ENCODE measurements around the gene NELL1.

The NELL1 gene

DNA sequence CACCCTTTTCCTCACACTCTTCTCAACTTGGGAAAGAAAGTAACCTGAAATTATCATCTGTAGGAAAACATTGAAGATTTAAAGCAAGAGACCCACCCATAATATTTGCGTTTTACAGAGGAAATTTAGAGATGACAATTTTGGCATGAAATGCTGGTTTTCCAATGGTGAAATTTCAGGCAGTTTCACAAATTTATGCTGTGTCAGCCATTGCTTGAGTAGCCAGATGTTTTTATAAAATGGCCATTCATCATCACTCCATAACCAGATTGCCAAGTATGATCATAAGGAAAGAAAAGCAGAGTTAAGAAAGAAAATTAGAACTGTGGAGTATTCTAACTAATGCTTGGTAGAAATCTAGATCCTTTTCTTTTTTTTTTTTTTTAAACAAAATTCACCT is 732.9 kb downstream of the NELL1 start:
- in situ Hi-C loops (cut with MboI; ENCODE audit: low sequenced_read_pairs) = no loop called here

DNA sequence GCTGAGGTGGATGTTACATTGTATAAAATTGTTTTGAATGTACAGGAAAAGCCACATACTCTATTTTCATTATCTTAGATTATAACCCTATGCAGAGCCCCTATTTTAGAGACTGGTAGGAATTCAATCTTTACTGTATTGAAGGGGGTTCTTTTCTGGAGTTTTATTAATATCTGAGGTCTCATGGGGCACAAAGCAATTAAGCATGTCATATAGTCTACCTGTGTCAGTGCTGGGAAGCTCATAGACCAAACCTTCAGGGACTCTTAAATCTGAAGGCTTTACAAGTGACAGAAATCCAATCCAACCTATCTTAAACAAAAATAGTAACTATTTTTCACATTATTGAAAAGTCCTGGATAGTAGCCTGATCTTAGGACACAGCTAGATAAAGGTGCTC is 733.7 kb downstream of the NELL1 start:
- in situ Hi-C loops (cut with MboI; ENCODE audit: low sequenced_read_pairs) = no loop called here

DNA sequence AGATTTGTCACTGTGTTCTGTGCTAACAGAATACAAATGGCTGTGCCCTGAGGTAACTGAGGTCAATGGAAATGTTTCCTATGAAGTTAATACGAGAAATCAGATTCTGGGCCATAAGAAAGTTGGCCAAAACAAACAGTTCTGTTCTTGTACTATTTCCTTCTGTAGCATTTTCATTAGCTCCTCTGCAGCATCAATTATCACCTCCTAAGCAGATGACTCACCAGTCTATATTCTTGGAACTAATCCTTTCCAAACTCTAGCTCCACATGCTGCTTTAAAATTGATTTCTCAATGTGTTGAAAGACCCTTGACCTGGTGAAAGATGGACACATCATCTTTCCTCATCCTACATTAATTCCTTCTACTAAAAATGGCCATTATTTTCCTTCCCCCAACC is 736.0 kb downstream of the NELL1 start:
- in situ Hi-C loops (cut with MboI; ENCODE audit: low sequenced_read_pairs) = no loop called here

- in situ Hi-C loops (cut with MboI; ENCODE audit: low sequenced_read_pairs) = no loop called here
Measured at GRCh38 chr11:21410513-21410912, 741.1 kb downstream of the NELL1 start.

DNA sequence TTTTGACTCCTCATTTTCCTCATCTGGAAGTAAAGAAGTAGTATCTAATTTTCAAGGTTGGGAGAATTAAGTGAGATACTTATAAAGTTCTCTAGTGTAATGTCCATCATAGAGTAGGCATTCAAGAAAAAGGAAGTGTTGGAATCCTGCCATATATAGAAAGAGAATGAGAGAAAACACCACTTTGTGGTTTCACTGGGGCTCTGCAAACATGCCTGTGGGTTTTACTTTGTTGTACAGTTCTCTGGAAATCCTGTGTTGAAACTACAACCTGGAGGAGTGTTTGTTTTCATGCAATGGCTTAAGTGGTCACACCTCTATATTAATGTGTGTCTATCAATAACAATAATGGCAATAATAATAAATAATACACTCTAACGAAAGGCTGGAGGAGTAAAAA is 741.7 kb downstream of the NELL1 start:
- in situ Hi-C loops (cut with MboI; ENCODE audit: low sequenced_read_pairs) = no loop called here

- in situ Hi-C loops (cut with MboI; ENCODE audit: low sequenced_read_pairs) = no loop called here
Measured at GRCh38 chr11:21411597-21411996, 742.2 kb downstream of the NELL1 start.

- in situ Hi-C loops (cut with MboI; ENCODE audit: low sequenced_read_pairs) = no loop called here
Measured at GRCh38 chr11:21412652-21413383, 743.4 kb downstream of the NELL1 start.

GRCh38 chr11:21414953-21415352 is 745.6 kb downstream of the NELL1 start:
- in situ Hi-C loops (cut with MboI; ENCODE audit: low sequenced_read_pairs) = no loop called here

GRCh38 chr11:21415606-21416005 is 746.2 kb downstream of the NELL1 start:
- in situ Hi-C loops (cut with MboI; ENCODE audit: low sequenced_read_pairs) = no loop called here

- in situ Hi-C loops (cut with MboI; ENCODE audit: low sequenced_read_pairs) = no loop called here
Measured at GRCh38 chr11:21421711-21422329, 752.4 kb downstream of the NELL1 start.

DNA sequence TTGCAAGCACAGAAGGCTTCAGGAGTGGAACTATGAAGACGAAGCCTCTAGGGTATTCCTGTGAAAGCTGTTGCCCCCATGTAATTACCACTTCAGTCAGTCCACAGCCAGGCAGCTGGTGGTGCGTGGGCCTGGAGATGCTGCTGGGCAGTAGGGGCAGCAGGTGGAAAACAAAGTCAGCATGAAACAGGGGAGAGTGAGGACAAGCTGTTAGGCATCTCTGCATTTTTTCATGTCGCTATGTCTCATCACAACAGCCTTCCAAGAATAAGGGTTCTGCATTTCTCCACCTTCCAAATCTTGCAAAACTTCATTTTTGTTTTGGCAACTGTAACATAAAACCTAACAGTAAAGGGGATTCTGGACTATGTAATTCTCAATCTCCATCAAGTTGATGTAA is 757.5 kb downstream of the NELL1 start:
- in situ Hi-C loops (cut with MboI; ENCODE audit: low sequenced_read_pairs) = no loop called here

DNA sequence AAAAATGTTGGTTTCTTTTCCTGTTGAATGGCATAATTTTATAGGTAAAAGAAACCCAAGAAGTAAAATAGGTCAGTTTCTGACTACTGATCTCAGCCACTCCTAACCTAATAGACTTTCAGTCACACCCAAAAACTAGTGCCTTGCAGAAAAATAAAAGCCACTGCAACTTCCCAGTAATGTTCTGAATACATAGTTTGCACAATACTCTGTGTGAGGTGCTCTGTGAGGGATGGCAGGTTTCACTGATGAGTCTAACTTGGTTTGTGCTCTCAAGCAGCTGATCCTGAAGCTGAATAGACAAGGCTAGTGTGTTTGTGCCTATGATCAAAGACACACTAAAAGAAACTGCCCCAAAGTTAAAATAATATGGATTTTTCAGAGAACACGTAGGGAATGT is 758.3 kb downstream of the NELL1 start:
- in situ Hi-C loops (cut with MboI; ENCODE audit: low sequenced_read_pairs) = no loop called here

DNA sequence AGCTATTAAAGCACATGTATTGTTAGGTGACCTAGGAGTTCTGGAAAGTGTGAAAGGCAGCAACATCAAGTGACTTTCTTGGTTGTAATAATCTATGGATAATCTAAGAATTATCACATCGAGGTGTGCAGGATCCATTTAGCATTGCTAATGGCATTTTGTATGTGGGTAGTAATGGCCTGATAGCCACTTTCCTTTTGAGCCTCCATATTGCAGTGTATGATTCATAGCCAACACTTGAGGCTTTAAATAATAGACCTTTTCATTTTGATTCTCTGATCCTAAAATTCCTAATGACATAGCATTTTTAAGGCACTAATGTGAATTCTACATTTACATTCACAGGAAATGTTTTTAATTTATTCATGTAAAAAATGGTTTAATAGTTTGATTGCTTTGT is 759.4 kb downstream of the NELL1 start:
- in situ Hi-C loops (cut with MboI; ENCODE audit: low sequenced_read_pairs) = no loop called here

DNA sequence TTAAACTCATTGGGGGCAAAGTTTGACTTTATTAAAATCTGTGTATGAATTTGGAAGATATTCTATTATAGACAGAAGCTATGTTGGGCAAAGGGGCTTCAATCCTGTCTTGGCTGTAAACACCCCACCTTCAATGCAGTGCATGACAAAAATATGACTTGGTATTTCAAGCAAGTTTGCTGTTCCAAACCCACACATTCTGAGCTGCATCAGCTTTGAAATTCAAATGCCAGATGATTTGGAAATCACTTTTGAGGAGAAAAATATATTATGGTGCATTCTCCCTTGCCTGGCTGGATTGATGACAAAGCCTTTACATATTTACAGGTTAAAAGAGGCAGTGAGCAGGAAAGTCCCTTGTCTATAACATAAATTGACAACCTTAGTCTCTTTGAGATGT is 760.0 kb downstream of the NELL1 start:
- in situ Hi-C loops (cut with MboI; ENCODE audit: low sequenced_read_pairs) = no loop called here

DNA sequence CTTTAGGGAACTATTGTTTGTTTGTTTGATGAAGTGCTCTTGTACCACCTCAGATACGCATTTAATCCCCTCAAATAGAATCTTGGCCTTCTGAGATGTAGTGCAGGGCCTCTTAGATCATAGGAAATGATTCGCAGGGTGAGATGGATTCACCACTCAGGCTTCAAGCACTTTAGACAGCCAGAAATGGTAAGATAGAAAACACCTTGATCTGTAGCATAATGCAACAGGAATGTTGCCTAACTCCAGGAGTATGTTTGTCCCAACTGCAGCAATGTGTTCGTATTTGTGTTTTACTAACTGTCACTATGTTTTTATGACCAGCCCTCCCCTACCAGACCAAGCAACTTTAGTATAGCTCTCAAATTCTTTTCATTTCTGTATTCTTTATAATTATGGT is 761.2 kb downstream of the NELL1 start:
- in situ Hi-C loops (cut with MboI; ENCODE audit: low sequenced_read_pairs) = no loop called here

GRCh38 chr11:21446939-21447590 is 777.7 kb downstream of the NELL1 start:
- in situ Hi-C loops (cut with MboI; ENCODE audit: low sequenced_read_pairs) = no loop called here

DNA sequence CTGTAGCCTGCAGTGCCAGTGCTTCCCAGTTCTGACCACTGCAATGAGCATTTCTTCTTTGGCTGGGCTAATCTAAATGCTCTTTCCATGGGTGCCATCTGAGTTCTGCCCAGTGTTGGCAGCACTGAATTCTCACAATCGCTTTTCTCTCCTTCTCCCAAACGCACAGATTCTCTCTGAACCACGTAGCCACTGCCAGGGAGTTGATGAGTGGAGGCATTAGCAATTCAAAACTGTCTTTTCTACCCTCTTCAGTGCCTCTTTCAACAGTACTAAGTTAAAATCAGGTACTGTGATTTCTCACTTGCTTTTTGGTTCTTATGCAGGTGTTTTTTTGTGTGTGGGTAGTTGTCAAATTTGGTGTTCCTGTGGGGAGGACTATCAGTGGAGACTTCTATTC is 778.5 kb downstream of the NELL1 start:
- in situ Hi-C loops (cut with MboI; ENCODE audit: low sequenced_read_pairs) = no loop called here

DNA sequence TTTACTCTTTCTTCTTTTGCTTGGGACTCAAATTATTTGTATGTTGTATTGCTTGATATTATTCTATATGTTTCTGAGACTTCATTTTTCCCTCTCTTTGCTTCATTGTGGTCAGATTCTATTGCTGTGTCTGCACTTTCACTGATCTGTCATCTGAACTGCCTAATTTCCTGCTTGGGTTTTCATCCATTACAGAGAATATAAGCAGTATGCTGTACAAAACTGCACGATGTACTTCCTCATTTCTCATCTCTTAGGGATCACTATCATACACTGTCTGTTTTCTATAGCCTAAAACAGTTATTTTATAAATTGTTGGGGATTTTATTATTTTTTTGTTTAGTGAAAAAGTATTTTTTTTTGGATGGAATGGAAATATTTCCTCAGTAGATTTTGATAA is 786.8 kb downstream of the NELL1 start:
- in situ Hi-C loops (cut with MboI; ENCODE audit: low sequenced_read_pairs) = no loop called here

- in situ Hi-C loops (cut with MboI; ENCODE audit: low sequenced_read_pairs) = no loop called here
Measured at GRCh38 chr11:21460082-21460481, 790.7 kb downstream of the NELL1 start.

- in situ Hi-C loops (cut with MboI; ENCODE audit: low sequenced_read_pairs) = no loop called here
Measured at GRCh38 chr11:21461701-21462100, 792.3 kb downstream of the NELL1 start.

DNA sequence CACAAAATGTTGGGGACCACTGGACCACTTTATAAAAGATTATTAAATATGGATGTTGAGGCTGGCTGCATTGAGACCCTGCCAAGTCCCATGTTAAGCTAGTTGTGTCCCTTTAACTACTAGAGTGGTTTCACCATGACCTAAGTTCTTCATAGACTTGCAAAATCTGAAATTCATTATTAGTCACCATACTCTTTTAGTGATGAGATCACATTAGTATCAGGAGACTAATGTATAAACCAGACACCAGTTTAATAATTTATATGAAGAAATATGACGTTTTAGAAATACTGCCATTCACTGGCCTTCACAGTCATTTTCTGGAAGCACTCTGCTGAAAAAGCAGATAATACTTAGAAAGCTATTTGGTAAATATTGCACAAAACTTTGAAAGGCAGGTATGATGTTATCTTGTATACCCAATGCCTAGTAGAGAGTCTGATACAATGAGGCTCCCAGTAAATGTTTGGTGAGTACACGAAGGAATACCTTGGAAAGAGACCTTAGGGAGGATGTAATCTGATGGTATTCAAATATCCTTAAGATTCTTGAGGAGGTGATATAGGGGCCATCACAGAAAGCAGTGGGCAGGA is 795.3 kb downstream of the NELL1 start:
- in situ Hi-C loops (cut with MboI; ENCODE audit: low sequenced_read_pairs) = no loop called here

- in situ Hi-C loops (cut with MboI; ENCODE audit: low sequenced_read_pairs) = no loop called here
Measured at GRCh38 chr11:21465203-21465602, 795.8 kb downstream of the NELL1 start.
